Measurements from ENCODE around the gene FAF1.
A peak's percentile ranks its signal among the peaks of the same experiment; 100 is the strongest.

Gene FAF1

DNA sequence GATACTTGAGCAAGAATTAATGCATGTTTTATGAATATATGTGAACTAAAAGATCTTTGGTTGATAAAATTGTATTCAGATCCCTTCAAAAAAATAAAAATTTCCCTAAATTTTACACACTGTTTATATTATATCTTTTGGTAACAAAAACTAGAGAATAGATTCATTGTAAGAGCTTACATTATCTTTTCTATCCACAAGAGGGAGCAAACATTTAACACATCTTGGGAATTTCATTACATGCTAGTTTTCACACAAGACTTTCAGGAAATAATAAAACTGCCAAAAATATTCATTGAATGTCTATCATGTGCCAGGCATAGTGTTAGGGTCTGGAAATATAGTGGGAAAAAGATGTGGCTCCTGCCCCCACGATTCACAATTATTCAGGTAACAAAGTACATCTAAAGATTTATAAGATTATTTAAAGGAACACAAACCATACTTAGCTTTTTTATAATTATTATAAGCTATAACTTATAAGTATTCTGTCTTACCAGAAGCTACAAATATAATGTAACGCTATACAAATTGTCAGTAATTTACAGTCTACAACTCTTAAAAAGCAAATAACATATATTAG lies 30.6 kb downstream of the FAF1 start:
- Histone ChIP-seq H3K79me2 (peaks cover 5% of the 10 kb centered on the region), H3K9ac (no peak overlapping the region), H3K4me3 (ENCODE audit: low read depth, low read length) (no peak overlapping the region), H3K27ac (no peak overlapping the region), H3K27me3 (ENCODE audit: control insufficient read depth, insufficient read depth, low read length) (no peaks in the 10 kb centered on the region), H3K36me3 (ENCODE audit: control insufficient read depth, insufficient read depth, low read length) (no peaks in the 10 kb centered on the region), H2AFZ (no peak overlapping the region), H3K9me3 (ENCODE audit: control insufficient read depth, low read length) (no peaks in the 10 kb centered on the region), H3K4me2 (ENCODE audit: low read length) (no peak overlapping the region), H3K4me1 (no peaks in the 10 kb centered on the region)
- TF ChIP-seq, protein P1, sequence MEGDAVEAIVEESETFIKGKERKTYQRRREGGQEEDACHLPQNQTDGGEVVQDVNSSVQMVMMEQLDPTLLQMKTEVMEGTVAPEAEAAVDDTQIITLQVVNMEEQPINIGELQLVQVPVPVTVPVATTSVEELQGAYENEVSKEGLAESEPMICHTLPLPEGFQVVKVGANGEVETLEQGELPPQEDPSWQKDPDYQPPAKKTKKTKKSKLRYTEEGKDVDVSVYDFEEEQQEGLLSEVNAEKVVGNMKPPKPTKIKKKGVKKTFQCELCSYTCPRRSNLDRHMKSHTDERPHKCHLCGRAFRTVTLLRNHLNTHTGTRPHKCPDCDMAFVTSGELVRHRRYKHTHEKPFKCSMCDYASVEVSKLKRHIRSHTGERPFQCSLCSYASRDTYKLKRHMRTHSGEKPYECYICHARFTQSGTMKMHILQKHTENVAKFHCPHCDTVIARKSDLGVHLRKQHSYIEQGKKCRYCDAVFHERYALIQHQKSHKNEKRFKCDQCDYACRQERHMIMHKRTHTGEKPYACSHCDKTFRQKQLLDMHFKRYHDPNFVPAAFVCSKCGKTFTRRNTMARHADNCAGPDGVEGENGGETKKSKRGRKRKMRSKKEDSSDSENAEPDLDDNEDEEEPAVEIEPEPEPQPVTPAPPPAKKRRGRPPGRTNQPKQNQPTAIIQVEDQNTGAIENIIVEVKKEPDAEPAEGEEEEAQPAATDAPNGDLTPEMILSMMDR (IDR thresholded peaks at IDR 0.05), result peak; percentile 48

DNA sequence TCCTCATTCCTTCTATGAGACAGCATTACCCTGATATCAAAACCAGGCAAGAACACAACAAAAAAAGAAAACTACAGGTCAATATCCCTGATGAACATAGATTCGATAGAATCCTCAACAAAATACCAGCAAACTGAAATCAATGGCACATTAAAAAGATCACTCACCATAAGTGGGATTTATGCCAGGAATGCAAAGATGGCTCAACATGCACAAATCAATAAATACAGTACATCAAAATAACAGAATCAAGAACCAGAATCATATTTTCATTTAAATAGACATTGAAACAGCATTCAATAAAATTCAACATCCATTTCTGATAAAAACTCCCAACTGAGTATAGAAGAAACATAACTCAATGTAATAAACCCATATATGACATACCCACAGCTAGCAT lies 36.5 kb downstream of the FAF1 start:
- H2AFZ ChIP-seq, result no peak overlapping the region
- no peaks in the 10 kb centered on the region for H3K9me3 ChIP-seq (ENCODE audit: control insufficient read depth, low read length)
- H3K4me1 ChIP-seq, result no peaks in the 10 kb centered on the region
- TF ChIP-seq, protein P1 (IDR thresholded peaks at IDR 0.05), result no peak
- no peaks in the 10 kb centered on the region for H3K27me3 ChIP-seq (ENCODE audit: control insufficient read depth, insufficient read depth, low read length)
- no peak overlapping the region for H3K4me3 ChIP-seq (ENCODE audit: low read depth, low read length)
- no peak overlapping the region for H3K4me2 ChIP-seq (ENCODE audit: low read length)
- H3K9ac ChIP-seq, result no peak overlapping the region
- H3K27ac ChIP-seq, result no peak overlapping the region
- no peaks in the 10 kb centered on the region for H3K36me3 ChIP-seq (ENCODE audit: control insufficient read depth, insufficient read depth, low read length)
- H3K79me2 ChIP-seq, result peaks cover 22% of the 10 kb centered on the region

DNA sequence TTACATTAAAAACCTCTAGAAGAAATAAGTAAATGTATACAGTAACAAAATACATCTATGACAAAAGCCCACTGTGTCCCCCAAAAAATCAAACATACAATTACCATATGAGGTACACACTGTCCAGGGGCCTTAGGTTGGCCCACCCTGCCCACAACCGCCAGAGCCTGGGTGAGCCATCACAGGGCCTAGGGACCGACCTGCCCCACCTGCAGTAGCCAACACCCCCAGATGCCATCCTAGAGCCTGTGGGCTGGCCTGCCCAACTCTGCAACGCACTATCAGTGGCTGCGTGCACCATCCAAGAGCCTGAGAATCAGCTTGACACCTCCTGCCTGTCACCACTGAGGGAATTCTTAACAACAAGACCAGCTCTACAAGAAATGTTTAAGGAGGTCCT lies 39.0 kb downstream of the FAF1 start:
- Histone ChIP-seq H3K4me1 (no peaks in the 10 kb centered on the region), H3K79me2 (peaks cover 22% of the 10 kb centered on the region), H2AFZ (no peak overlapping the region), H3K4me3 (ENCODE audit: low read depth, low read length) (no peak overlapping the region), H3K9me3 (ENCODE audit: control insufficient read depth, low read length) (no peaks in the 10 kb centered on the region), H3K27me3 (ENCODE audit: control insufficient read depth, insufficient read depth, low read length) (no peaks in the 10 kb centered on the region), H3K9ac (no peak overlapping the region), H3K36me3 (ENCODE audit: control insufficient read depth, insufficient read depth, low read length) (no peaks in the 10 kb centered on the region), H3K27ac (no peak overlapping the region), H3K4me2 (ENCODE audit: low read length) (no peak overlapping the region)
- TF ChIP-seq, protein P1 (IDR thresholded peaks at IDR 0.05), result no peak

DNA sequence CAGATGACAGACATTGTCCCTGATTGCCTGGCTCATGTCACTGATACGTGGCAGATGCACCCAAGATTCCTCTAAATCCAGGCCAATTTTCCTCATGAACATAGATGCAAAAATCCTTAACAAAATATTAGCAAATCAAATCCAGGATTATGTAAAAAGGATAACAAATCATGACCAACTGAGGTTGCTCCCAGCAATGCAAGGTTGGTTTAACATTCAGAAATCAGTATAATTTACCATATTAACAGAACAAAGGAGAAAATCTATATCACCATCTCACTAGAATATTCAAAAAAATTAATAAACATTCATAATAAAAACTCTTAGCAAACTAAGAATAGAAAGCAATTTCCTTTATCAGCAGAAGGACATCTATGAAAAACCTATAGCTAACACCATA lies 39.7 kb downstream of the FAF1 start:
- TF ChIP-seq, protein P1 (IDR thresholded peaks at IDR 0.05), result no peak
- Histone ChIP-seq H3K9ac (no peak overlapping the region), H3K79me2 (peaks cover 22% of the 10 kb centered on the region), H3K9me3 (ENCODE audit: control insufficient read depth, low read length) (no peaks in the 10 kb centered on the region), H2AFZ (no peak overlapping the region), H3K4me3 (ENCODE audit: low read depth, low read length) (no peak overlapping the region), H3K27ac (no peak overlapping the region), H3K27me3 (ENCODE audit: control insufficient read depth, insufficient read depth, low read length) (no peaks in the 10 kb centered on the region), H3K36me3 (ENCODE audit: control insufficient read depth, insufficient read depth, low read length) (no peaks in the 10 kb centered on the region), H3K4me1 (no peaks in the 10 kb centered on the region), H3K4me2 (ENCODE audit: low read length) (no peak overlapping the region)

All from parathyroid adenoma (tissue), 2 donors.